D341Med (cell line): ENCODE data around the gene FHDC1.

Experiments used
- DNase-seq: peaks from one replicate; pipeline ENCODE4 v3.0.0; 2012; ENCODE audit warnings: low spot score

FHDC1 gene

GRCh38 chr4:153010146-153010545, 74.0 kb downstream of the FHDC1 start:
- no peak for DNase-seq

DNA sequence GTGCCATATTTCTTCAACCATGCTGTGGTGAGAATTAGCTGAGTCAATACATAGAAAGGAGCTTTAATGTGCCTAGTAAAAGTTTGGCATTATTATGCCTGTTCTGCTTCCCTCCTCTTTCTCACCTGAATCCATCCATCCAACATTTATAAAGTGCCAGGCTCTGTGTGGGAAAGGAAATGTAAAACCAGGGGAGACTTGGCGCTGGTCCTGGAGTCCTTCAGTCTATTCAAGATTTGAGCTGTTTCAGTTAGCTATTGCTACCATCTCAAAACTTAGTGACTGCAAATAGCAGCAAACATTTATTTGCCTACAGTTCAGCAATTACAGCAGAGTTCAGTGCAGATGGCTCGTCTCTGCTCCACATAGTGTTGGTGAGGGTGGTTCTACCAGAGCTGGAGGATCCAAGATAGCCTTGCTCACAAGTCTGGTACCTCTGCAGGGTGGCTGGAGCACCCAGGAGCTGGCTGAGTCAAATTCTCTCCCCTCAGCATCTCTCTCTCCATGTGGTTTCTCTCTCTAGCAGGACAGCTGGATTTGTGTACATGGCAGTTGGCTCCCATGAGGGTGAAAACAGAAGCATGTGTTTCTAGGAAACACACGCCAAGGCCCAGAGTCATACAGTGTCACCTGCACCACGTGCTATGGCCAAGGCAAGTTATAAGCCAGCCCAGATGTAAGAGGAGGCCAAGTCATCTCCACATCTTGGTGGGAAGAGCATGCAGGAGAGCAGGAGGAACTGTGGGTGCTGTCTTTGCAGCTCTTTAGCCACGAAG, 77.3 kb downstream of the FHDC1 start:
- DNase-seq = no peak

GRCh38 chr4:153014460-153014859, 78.3 kb downstream of the FHDC1 start:
- no peak for DNase-seq

DNA sequence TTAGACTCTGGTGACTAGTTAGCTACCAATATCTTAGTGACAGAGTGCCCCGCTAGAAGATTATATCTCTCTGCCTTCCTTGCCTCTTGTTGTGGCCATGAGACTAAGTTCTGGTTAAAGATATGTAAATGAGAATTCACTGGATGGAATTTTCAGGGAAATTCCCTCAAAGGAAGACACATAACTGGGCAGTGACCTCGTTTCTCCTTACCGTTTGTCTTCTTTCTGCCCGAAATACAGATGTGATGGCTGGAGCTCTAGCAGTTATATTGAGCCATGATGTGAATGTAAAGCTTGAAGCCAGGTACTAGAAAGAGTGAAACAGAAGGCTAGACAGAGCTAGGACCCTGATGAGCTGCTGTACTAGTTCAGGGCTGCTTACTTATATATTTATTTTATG, 80.5 kb downstream of the FHDC1 start:
- DNase-seq = no peak

DNA sequence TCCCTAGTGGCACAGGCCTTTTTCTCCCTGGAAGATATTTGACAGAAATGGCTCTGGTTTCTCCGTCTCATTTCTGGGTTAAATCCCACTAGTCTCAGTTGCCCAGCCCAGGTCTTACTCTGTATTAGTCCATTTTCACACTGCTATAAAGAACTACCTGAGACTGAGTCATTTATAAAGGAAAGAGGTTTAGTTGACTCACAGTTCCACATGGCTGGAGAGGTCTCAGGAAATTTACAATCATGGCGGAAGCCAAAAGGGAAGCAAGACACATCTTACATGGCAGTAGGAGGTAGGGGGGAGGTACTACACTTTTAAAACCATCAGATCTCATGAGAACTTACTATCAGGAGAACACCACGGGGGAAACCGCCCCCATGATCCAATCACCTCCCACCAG, 81.9 kb downstream of the FHDC1 start:
- no peak for DNase-seq

DNA sequence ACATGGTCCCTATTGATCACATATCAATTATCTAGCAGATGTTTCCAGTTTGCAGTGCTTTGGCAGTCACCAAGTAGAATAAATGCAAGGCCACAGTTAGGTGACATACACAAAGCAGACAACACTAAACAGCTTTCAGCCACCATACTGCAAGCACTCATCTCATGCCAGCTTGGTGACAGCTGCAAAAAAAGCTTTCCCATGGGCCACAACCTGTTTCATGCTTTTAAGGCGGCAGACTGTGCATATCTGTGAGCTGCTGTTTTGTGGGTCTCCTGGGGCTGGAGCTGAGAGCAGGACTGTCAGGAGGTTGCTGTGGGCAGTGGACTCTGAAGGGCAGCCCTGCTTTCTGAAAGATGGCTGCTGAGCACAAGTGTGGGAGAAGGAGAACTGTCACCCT, 82.6 kb downstream of the FHDC1 start:
- no peak for DNase-seq

DNA sequence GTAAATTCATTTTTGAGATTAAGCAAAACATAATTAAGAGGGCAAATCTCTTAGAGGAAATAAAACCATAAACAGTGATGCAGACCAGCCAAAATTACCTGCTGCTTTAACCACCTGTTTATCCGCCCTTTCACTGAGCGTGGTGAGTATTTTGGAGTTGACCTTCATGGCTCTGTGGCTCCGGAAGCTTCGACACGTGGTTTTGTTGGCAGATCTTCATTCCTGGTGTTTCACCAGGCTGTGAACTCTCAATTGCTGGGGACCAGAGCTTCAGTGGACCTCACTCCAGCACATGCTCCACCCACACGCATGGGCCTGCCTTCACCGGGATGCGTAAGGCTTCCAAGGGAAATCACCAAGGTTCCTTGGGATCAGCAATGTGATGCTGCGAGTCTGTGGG, 83.8 kb downstream of the FHDC1 start:
- DNase-seq = no peak

DNA sequence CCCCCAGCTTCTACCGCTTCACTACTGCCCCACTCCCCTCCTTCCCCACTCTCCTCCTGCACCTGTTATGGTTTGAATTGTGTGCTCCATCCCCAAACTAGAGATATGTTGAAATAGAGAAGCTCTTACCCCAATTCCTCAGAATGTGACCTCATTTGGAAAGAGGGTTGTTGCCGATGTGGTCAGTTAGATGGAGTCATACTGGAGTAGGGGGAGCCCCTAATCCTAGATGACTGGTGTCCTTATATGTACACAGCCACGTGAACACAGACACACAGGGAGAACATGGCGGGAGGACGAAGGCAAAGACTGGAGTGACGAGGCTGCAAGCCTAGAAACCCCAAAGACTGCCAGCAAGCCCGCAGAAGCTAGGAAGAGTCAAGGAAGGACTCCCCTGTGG, 84.3 kb downstream of the FHDC1 start:
- no peak for DNase-seq

GRCh38 chr4:153021276-153021675, 85.2 kb downstream of the FHDC1 start:
- DNase-seq = no peak

GRCh38 chr4:153022241-153022715, 86.2 kb downstream of the FHDC1 start:
- DNase-seq = no peak

- no peak for DNase-seq
Measured at GRCh38 chr4:153023139-153023538, 87.0 kb downstream of the FHDC1 start.

GRCh38 chr4:153023692-153024394, 87.7 kb downstream of the FHDC1 start:
- no peak for DNase-seq

GRCh38 chr4:153024466-153024865, 88.3 kb downstream of the FHDC1 start:
- no peak for DNase-seq

DNA sequence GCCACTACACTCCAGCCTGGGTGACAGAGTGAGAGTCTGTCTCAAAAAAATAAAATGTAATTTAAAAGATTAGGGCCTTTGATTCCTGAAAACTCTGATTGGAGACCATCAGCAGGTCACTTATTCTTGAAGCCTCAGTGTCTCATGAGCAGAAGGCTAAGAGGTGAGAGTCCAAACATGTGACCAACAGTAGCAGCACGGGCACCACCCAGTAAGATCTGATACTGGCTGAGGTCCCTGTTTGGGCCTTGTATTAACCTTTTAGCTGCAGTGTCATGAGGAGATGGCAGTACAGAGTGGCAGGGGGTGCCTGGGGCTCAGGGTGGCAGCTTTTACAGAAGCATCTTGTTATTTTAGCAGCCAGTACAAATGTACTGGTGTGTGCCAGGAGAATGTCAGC, 89.3 kb downstream of the FHDC1 start:
- DNase-seq = no peak

DNA sequence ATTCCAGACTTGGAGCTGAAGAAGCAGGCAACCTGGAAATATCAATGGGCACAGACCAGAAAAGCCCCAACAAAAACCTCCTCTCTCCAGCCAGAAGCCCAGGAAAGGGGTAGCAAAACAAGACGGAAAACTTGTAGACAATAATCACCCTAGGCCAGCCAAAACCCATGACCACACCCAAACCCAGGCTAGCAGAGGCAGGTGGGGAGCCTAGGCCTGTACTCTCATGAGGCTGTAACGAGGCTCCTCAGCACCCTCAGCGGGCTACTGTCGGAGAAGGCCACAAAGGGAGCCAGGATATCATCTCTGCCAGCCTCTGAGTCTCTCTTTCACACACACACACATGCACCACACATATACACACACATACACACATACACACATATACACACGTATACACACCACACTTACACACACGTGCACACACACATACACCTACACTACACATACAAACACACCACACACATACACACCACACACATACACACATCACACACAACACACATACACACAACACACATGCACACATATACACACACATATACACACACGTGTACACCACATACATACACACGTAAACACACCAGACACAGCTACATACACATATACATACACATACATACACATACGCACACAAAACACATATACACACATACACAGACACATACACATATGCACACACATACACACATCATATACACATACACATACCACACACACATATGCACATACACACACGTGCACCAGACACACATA, 90.6 kb downstream of the FHDC1 start:
- DNase-seq = no peak

GRCh38 chr4:153027866-153028265, 91.7 kb downstream of the FHDC1 start:
- no peak for DNase-seq

DNA sequence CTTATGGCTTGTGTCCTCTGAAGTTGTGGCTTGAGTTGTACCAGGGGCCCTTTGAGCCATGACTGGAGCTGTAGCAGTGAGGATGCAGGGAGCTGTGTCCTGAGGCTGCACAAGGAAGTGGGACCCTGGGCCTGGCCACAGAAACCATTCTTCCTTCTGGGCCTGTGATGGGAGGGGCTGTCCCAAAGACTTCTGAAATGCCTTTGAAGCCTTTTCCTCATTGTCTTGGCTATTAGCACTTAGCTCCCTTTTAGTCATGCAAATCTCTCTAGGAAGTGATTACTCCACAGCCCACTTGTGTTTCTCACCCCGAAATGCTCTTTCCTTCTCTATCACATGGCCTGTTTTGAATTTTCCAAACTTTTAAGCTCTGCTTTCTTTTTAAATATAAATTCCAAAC, 92.4 kb downstream of the FHDC1 start:
- DNase-seq = no peak
